Loucy (cell line): Measurements from ENCODE around the gene FAM168A.

ENCODE experiments used
- CTCF ChIP-seq: fragments of 200-600 bp; sonication (generic); conservative IDR thresholded peaks from 2 replicates; pipeline ENCODE4 v1.5.1; 2014; ENCODE audit warnings: mild to moderate bottlenecking, antibody characterized with exemption, low read length
- EZH2phosphoT487 ChIP-seq: fragments of 200-600 bp; IDR thresholded peaks from 2 replicates; pipeline ENCODE4 v1.6.1; 2018; ENCODE audit warnings: antibody characterized with exemption, mild to moderate bottlenecking, moderate library complexity, borderline replicate concordance

DNA sequence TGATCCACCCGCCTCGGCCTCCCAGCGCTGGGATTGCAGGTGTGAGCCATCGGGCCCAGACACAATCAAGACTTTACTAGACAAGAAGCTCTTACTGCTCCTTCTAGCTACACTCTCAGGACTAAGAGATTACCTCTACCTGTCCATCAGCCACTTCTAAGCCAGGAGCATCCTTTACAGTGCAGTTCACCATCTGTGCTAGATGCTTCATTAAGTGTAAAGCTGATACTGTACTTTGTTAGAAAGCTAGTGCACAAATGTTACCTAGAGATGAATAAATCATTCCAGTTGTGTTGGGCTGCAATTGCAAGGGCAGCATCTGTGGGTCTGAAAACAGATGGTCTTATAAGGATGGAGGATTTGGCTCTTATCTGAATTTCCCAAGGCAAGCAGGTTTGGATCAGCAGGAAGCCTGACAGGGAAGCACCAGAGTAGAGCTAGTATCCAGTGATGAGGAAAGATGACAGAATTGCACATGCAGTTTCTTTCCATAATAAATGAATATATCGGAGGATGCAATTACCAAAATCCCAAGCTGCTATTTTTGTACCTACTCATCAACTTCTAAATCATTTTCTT, 58.3 kb downstream of the FAM168A start:
- TF ChIP-seq CTCF (no peak), EZH2phosphoT487 (no peak)
